IPS DF 4.7 (cell line): Measurements from ENCODE around the gene GRID2.

ENCODE experiments used
- DNase-seq: peaks from one replicate; pipeline ENCODE4 v3.0.0-alpha.2; 2013; ENCODE audit warnings: low spot score; ENCODE audit errors: extremely low read depth

GRID2 gene

DNA sequence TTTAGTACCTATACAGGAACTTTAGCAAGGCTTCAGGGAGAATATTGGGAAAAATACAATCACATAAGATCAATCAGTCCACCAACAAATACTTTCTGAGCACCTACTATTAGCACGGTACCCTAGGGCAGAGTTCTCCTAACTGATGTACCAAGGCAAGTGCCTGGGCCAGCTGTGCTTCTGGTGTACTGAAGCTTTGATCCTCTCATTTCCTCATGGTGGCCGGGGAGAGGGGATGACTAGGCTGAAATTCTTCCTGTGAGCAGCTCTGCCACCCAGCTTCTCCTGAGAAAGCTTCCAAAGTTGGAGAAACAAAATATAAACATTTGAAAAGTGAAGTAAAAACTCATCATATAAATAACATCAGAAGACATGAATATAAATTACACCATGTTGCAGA lies 1475.5 kb downstream of the GRID2 start:
- DNase-seq = no peak

DNA sequence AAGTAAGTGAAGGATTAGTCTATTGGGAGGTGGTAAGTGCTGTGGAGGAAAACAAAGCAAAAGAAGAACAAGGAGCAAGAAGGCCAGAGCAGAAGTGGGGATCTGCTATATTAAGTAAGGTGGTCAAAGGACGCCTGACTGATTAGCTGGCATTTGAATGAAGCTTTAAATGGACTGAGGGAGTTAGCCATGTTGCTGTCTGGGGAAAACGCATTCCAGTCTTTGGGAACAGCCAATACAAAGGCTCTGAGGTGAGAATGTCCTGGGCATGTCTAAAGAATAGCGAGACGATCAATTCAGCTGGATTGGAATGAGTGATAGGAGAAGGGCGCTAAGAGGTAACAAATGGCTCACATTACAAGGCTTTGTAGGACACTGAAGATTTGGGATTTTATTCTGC lies 1476.3 kb downstream of the GRID2 start:
- DNase-seq = no peak

DNA sequence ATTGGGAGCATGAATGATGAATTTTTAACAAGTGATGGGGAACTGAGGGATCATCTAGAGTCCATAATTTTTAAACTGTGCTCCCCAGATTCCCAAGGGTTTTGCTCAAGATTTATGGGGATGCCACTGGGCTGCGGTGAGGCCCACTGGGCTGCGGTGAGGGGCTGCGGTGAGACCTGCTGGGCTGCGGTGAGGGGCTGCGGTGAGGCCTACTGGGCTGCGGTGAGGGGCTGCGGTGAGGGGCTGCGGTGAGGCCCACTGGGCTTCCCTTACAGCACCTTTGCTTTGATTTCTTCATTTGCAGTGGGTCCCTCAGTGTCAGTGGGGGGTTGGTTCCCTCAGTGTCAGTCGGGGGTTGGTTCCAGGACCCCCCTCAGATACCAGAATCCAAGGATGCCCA lies 1477.4 kb downstream of the GRID2 start:
- DNase-seq = no peak

DNA sequence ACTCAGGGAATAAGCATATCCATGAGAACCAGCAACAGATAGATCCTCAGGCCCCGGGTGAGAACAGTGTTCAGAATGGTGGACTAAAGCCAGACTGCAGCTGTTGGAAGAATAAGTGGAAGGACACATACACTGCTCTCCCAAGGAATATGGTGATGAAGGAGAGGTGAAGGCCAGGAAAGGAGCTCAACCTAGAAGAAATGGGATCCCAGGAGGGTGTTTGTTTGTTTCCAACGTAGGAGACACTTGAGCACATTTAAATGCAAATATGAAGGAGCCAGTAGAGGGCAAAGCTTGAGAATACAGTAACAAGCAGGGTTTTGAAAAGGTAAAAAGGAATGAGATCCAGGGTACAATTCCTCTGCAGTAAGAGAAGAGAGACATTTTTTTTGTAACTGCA lies 1482.4 kb downstream of the GRID2 start:
- no peak for DNase-seq

DNA sequence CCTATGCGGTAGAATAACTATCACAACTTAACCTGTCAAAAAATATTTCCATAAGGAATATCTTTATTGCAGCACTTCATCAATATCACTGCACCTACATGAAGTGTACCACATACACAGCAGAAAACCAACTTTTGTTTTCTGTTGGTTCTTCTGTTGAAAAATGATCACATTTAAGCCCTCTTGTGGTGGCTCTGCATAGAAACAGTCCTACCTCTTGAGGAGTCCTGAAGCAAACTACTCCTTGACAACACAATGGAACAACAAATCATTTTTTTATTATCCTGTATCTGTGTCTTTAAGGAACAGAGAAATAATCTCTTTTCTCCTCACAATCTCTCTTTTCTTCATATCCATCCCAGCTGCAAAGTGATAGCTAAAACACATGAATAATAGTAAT lies 1484.9 kb downstream of the GRID2 start:
- no peak for DNase-seq

DNA sequence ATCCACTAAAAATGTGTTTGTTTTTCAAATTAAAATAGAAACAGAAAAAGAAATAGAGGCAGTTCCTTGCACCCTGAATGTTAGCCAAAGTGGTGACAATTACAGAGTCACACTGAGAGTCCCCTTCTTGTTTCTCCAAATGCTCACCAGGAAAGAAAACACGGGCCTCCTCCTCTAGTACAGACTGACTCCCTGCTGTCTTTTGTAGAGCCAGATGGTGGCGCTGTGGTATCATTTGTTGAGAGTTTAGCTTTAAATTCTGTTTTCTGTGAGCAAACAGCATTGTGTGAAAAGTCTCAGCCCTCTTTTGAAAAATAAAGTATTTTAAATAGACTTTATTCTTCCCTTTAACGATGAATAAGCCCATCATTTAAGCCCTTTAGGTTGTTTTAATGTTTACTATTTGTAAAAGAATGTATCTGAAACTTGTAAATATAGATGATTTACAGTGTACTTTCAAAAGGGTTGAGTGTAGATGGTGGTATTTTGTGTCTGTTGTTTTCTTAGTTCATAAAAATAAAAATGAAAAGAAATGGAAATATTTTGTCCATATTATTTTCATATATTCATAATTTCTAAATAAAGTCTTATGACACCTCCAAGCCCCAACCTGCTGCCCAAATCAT lies 1487.9 kb downstream of the GRID2 start:
- no peak for DNase-seq

DNA sequence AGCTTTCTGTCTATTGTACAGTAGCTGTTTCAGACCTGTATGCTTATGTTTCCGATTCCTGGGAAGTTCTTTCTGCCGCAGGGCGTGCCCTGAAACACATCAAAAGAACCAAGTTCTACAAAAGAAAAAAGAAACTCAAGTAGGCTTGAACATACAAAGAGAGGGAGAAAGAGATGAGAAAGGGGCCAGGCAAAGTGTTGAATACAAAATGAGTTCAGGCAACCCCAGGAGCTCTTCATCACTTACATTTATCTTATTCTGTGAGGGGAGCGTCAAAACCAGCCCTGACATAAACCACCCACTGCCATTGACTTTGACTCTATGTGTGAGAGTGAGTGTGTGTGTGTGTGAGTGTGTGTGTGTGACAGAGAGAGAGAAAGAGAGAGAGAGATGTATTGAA lies 1498.3 kb downstream of the GRID2 start:
- DNase-seq = no peak

DNA sequence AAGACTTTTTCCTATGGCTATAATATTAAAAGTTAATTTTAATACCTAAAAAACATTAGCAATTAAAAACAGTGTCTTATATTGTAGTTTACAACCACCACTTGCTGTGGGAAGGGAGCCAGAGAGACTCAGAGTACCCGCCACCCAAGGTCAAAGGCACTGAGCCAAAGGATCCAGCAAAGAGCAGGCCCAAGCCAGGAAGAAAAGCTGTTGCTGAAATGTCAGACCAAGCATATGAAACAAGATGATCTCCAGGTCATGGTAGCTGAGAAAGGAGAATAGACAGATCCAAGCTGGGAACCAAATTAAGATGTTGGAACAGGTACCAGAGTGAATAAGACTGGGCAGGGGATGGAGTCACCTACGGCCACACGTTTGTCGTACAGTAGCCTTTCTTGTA lies 1506.0 kb downstream of the GRID2 start:
- DNase-seq = no peak

DNA sequence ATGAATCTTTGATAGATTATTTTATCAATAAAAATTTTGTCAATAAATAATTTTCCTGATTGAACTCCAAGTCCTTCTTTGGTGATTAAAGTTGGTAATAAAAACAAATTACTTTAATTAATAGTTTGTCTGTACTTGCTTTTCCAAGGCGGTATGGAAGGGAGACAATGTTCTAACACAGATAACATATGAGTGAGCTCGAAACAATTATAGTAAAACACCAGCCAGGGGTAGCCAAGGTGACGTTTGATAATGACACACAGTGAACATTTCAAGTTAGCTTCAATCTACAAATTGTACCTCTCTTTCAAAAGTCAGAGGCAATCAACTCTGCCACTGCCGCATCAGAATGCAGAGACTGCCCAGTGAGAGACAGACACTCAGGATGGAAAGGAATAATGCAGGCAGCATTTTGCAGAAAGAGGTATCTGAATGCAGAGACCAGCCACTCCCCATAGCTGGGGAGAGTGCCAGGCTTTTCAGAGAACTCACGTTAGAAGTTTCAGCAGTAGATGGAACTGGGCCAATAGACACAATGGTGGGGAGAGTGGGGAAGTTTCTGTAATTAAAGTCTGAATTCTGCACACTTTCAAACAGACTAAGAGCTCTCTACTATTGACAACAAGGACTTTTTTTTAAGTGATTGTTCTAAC lies 1506.7 kb downstream of the GRID2 start:
- DNase-seq = no peak

DNA sequence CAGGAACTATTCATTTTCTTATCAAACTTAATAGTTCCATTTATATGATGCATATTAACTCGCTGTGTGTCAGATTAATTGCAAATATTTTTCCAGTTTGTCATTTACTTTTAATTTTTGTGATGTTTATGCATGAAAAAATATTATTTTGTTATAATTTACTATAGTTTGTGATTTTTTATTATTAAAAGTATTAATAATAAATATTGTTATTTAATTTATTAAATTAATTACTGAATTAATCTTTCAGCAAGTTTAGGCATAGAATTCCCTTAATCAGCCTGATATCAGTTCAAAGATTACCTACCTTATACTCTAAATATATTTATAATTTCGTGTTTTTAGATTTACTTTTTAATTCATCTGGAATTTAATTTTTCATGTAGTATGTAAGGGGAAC lies 1509.3 kb downstream of the GRID2 start:
- no peak for DNase-seq

DNA sequence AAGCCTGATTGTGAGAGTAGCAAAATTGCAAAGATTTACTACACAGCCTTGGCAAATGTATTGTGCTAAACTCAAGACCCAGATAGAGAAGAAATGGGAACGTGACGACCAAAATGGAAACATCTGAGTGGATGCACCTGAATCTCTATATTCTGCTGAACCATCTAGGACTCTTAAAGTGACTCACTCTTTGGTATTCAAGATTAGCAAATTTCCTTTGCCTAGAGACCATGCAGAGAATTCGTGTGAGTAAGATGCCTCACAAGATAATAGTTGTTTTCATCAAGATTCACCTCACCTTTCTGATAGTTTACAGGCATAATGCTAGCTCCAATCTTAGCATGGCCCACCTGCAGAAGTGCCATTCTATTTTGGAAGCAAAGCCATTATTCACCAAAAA lies 1510.4 kb downstream of the GRID2 start:
- no peak for DNase-seq

DNA sequence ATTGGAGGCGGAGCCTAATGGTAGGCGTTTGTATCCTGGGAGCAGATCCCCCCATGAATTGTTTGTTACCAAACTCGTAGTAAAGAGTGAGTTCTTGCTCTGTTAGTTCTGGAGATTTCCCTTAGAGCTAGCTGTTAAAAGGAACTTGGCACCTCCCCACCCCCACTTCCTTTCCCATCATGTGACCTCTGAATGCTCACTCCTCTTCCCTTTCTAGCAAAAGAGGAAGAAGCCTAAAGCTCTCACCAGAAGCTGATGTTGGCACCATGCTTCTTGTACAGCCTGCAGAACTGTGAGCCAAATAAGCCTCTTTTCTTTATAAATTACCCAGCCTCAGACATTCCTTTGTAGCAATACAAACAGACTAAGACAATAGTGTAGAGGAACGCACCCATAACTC lies 1511.0 kb downstream of the GRID2 start:
- DNase-seq = no peak
